ENCODE results near the gene TMTC1. TPM values are rescaled to one million over a fixed set of nuclear protein-coding genes. Genes with fewer than 3 reads are reported as not detected.

The TMTC1 gene
- total and polyA plus RNA-seq, 2 experiments from 2014 or later = 4.8 to 24.3 TPM

- TF ChIP-seq ZNF462 (CRISPR knock-in tag; IDR thresholded peaks at IDR 0.05) (no peak), ZNF331 (CRISPR knock-in tag; IDR thresholded peaks at IDR 0.05; ENCODE audit: low read depth) (no peak), EZH2phosphoT487 (IDR thresholded peaks at IDR 0.05; ENCODE audit: unreplicated experiment) (no peak)
Observed at GRCh38 chr12:29616664-29617406, 166.9 kb downstream of the TMTC1 start (continued).

DNA sequence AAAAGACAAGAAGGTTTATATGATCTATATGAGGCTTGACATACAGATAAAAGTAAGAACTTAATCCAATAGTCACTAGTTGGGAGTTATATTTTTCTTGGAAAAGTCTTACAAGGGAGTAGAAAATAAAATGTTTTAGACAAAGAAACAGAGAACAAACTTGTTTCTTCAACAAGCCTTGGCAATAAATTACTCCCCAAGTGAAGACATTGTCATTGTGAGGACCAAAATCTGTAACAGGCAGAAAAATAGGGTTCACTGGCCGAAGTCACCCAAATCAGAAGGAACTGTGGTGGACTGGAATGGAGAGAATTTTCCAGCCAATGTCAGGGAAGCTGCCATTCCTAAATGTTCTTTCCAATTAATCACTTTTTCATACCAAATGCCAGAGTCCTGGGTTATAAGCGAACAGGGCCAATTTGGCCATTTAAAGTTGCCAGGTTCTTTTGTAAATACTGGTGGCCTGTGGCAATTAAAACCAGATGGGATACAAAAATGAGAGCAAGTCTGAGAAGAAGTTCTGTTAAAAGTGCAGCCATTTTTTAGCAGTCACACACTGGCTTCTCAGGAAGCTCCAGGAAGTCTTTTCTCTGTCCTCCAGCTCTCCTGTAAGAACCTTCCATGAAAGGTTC is 168.9 kb downstream of the TMTC1 start:
- Histone ChIP-seq H3K36me3 (ENCODE audit: insufficient read depth) (no peaks in the 10 kb centered on the region), H3K9me2 (ENCODE audit: insufficient read depth) (0 out of 2 replicates have a peak, but pooled peaks cover 5% of the 10 kb centered on the region), H3F3A (replicated peaks; ENCODE audit: low read depth) (no peaks in the 10 kb centered on the region), H3K4me3 (no peak overlapping the region), H3K79me2 (replicated peaks; ENCODE audit: insufficient read depth) (no peaks in the 10 kb centered on the region), H3K27ac (ENCODE audit: low read depth) (no peak overlapping the region), H3K4me1 (ENCODE audit: insufficient read depth) (no peaks in the 10 kb centered on the region; the same call in 1 of the 2 replicates), H4K20me1 (replicated peaks; ENCODE audit: insufficient read depth) (no peaks in the 10 kb centered on the region), H2AFZ (no peak overlapping the region), H3K4me2 (no peak overlapping the region), H3K27me3 (ENCODE audit: insufficient read depth) (no peaks in the 10 kb centered on the region)
- peaks cover 6% of the 10 kb centered on the region; the same call in 2 of the 3 replicates for H3K36me3 Mint-ChIP-seq (ENCODE audit: low read depth)
- H3K4me1 Mint-ChIP-seq = peaks cover 16% of the 10 kb centered on the region
- DNase-seq (ENCODE audit: low spot score) (no peak), ATAC-seq (no peak)
- H3K27me3 Mint-ChIP-seq (ENCODE audit: insufficient read depth, low read depth, poor library complexity) = peaks cover 3% of the 10 kb centered on the region
- H3K4me3 Mint-ChIP-seq = no peak overlapping the region
- H3K9me3 Mint-ChIP-seq = no peaks in the 10 kb centered on the region
- no peak overlapping the region for H3K27ac Mint-ChIP-seq
- TF ChIP-seq EZH2 (IDR thresholded peaks at IDR 0.05; ENCODE audit: low read depth, unreplicated experiment) = no peak
- no peak for TF ChIP-seq REST (IDR thresholded peaks at IDR 0.05; ENCODE audit: unreplicated experiment)
- TF ChIP-seq JUNB (IDR thresholded peaks at IDR 0.05; ENCODE audit: unreplicated experiment) = no peak
- no peak for TF ChIP-seq ZNF114 (CRISPR knock-in tag; IDR thresholded peaks at IDR 0.05)
- no peak for TF ChIP-seq STAT1 (IDR thresholded peaks at IDR 0.05; ENCODE audit: unreplicated experiment)
- TF ChIP-seq POLR2AphosphoS5 (IDR thresholded peaks at IDR 0.05; ENCODE audit: low read depth) = no peak
- no peak for TF ChIP-seq CREB1 (CRISPR knock-in tag; IDR thresholded peaks at IDR 0.05; ENCODE audit: low read depth)
- no peak for TF ChIP-seq ZNF331 (CRISPR knock-in tag; IDR thresholded peaks at IDR 0.05; ENCODE audit: low read depth)
- no peak for TF ChIP-seq NANOG (IDR thresholded peaks at IDR 0.05; ENCODE audit: borderline replicate concordance)
